Stimulated activated naive CD4-positive, alpha-beta T cell treated with Interleukin-2 at 50 U/mL for 16 hours (primary cell): ENCODE results near the gene CARD19.
"Not testable (repeated sequence)": the region's sequence is repeated elsewhere in the genome, so short reads cannot be mapped to it uniquely, and the experiment has no call there.

ENCODE experiments used
- DNase-seq: peaks from one replicate; lab custom pipeline; 2025; lab: John Stamatoyannopoulos, UW

CARD19 gene

GRCh38 chr9:93088656-93089015, 7.4 kb upstream of the CARD19 start:
- DNase-seq: no peak

DNA sequence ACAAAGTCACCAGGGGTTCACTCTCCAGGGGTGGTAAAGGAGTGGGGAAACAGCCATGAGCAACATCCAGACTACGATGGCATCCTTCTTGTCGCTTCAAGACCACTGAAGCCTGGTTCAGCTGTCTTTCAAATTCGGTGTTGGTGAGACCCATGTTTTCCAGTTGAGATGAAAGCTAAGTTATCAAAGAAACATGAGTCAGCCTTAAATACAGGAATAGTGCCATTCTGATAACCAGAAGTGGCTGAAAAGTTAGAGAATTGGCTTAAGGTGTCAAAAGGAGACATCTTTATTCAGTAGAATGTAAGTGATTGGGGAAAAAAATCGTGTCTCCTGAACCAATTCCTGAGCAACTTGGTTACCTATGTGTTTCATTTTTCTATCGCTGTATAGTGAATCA, 7.0 kb upstream of the CARD19 start:
- DNase-seq: no peak

DNA sequence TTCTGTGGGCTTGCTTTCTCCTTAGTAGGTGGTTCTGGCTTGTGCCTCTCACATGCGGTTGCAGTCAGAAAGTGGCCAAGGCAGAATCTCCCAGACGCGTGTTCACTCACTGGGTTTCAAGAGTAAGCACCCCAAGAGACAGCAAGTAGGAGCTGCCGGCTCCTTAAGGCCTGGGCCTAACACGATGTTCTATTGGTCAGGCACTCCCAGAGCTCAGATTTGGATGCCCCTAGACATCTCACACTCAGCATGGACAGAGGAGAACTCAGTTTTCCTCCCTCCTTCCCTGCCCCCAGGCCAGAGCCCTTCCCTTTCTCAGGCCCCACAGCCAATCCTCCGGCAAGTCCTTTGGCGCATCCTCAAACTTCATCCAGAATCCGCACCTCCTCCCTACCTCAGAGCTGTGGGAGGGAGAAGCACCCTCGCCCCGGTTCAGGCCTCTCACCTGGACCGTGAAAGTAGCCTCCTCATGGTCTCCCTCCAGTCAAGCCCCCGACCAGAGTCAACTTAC, 6.5 kb upstream of the CARD19 start:
- no peak for DNase-seq

- DNase-seq: no peak
Measured at GRCh38 chr9:93090091-93090655, 5.8 kb upstream of the CARD19 start.

GRCh38 chr9:93091056-93091452, 5.0 kb upstream of the CARD19 start:
- no peak for DNase-seq

DNA sequence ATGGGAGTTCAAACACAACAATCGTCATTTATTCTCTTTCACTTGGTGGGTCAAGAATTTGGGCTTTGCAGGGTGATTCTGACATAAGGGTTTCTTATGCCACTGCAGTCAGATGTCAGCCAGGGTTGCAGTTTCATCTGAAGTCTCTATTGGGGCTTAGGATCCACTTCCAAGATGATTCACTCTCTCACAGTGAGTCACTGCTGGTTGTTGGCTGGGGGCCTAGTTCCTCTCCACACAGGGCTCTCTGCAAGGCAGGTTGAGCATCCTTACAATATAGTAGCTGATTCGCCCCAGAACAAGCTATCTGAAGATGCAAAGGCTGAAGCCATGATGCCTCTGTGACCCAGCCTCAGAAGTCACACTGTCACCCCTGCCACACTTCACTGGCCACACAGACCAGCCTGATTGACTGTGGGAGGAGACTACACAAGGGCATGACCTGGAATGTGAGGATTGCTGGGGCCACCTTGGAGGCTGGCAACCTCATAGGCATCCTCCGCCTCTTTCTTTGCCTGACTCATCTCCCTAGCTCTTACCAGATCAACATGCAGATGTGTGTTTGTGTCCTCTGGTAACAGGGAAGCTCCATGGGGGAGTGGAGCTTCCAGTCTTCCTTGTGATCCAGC, 4.5 kb upstream of the CARD19 start:
- peak; percentile 56 for DNase-seq

DNA sequence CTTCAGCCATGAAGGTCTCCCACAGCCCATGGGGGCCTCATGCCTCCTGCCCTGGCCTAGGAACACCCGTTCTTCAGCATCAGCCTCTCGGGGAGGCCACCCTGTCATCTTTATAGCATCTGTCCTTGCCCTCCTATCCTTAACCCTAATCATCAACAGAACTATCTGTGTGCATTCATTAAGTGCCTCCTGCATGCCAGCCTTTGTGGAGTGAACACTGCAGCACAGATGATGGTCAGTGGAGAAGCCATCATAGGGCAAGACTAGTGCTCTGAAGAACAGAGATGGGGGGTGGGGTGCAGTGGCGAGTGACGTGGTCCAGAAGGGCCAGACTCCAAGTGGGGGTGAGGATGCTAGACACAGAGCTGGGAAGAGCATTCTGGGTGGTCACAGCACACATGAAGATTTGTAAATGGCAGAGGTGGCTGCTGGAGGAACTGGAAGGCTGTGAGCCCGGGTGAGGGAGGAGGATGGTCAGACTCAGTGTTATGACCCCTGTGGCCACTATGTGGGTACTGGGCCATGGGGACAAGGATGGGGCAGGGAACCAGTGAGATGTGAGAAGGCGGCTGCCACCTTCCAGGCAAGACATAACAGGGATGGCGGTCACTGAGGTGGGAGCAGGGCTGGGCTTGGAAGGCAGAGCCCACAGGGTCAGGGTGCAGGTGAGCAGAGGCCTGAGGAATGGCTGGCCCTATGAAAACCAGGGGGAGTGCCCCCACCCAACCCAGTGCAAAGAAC, 3.6 kb upstream of the CARD19 start:
- no peak for DNase-seq

DNA sequence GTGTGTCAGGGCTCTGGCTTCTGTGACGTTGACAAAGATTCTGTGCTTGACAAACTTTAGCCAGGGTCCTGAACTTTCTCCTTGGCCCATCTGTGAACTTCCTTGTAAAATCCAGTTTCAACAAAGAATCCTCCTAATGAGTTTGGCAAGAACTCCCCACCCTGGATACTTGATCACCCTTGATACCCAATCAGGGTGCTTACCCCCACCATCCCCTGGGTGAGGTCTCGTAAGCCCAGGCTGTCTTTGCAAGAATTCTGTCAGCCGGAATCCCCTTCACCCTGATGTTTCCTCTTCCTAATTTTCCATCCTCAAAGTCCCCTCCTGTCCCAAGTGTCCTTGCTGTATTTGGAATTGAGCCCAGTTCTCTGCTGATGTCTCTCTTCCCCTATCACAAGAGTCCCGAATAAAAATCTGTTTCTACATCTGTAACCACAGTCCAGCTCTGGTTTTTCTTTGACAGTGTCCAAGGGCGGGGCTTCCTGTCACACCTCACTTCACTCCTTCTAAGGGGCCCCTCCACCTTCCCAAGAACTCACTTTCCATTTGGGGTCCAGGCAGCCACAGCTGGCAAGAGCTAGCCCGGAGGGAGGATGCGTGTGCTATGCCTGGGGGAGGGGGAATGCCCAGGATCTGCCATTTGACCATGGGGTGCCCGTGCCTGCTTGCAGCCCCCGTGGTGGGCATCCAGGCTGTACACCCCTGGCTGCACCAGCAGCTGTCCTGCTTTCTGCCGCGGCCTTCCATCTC, 2.7 kb upstream of the CARD19 start:
- DNase-seq: no peak

DNA sequence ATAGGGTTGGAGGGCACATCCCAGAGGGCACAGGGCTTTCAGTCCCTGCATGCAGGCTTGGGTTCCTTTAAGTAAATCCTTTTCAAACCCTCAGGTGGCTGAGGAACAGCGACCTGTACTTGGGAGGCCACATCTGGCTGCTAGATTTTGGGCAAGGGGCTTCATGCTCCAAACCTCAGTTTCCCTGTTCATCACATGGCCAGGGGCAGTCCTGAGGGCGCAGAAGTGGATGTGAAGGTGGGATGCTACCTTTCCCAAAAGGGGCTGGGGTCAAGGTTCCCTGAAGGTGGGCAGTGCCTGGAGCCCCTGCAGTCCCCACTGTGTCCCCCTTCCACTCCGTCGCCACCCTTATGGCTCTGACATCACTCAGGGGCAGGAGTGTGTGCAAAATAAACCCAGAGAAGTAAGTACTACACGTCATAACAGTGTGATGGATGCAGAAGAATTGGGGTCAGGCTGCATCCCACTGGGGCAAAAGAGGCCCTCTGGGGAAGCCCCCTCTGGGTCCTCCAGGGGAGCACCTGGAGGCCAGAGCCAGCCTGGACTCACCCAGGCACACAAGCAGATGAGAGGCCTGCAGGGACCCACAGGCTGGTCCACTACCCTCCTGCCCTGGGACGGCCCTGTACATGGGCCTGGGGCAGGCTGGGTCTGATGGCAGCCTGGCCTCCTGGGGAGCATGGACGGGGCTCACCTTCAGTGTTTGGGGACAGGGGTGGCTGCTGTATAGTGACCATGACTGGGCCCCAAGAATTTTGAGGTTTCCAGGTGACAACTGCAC, 1.9 kb upstream of the CARD19 start:
- DNase-seq: no peak

- DNase-seq: no peak
Measured at GRCh38 chr9:93094658-93095204, 1.3 kb upstream of the CARD19 start.

DNA sequence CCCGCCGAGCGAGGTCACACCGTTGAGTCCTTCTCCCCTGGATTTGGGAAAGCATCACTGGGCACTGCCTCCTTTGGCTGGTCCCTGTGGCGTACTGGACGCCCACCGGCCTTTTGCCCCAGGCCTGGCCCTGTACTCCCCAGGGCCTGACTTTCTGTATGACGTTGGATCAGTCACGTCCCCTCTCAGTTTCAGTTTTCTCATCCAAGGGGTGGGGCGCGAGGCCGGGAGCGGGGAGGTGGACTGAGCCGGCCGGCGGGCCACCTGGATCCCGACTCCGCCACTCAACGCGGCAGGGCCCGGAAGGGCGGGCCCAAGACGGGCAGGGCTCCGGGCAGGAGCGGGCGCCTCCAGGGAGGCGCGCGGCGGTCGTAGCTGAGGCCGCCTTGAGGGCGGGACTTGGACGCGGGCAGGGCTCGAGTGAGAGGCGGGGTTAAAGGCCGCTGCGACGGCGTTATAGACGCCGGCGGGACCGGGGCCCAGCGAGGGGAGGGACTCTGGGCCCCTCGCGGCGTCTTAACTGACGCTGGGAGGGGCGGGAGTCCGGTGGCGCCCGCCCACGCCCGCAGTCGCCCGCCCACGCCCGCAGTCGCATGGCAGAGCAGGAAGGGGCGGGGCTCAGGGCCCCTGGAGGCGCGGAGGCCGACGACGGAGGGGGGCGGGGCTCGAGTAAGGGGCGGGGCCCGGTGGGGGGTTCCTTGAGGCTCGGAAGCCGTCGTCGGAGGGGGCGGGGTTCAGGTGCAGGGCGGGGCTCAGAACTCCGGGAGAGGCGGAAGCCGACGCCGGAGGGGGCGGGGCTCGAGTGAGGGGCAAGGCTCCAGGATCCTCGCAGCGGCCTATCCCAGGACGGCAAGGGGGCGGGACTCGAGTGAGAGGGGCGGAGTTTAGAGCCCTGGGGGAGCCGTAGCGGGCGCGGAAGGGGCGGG, 549 bp upstream of the CARD19 start:
- peak; percentile 100 for DNase-seq

- DNase-seq: no peak
Measured at GRCh38 chr9:93096811-93097382, 880 bp downstream of the CARD19 start.

DNA sequence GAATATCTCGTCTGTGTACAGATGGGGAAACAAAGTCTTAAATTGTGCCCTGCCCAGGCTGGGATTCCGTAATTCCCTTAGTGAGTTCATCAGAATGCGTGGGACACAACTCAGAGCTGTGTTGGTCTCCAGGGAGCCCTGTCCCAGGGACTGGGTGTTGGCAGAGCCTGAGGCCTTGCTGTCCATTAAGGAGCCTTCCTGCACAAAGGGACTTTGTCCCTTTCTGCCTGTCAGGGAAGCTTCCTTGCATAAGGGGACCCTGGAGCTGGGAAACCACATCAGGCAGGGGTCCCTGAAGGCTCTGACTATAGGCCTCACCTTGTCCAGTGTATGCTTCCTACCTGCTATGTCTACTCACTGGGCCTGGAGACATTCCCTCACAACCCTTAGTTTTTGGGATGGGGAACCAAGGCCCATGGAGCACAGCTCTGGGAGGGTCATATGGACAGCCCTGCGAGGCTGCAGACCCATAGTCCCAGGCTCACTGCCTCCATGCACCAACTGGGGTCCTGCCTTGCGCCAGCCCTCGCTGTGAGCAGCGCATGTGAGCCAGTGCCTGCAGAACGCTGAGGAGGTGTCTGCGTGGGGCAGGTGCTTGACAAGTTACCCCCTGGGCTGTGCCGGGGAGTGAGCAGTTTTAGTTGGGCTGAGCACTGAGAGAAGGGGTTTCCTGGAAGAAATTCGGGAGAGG, 1.6 kb downstream of the CARD19 start:
- no peak for DNase-seq

DNA sequence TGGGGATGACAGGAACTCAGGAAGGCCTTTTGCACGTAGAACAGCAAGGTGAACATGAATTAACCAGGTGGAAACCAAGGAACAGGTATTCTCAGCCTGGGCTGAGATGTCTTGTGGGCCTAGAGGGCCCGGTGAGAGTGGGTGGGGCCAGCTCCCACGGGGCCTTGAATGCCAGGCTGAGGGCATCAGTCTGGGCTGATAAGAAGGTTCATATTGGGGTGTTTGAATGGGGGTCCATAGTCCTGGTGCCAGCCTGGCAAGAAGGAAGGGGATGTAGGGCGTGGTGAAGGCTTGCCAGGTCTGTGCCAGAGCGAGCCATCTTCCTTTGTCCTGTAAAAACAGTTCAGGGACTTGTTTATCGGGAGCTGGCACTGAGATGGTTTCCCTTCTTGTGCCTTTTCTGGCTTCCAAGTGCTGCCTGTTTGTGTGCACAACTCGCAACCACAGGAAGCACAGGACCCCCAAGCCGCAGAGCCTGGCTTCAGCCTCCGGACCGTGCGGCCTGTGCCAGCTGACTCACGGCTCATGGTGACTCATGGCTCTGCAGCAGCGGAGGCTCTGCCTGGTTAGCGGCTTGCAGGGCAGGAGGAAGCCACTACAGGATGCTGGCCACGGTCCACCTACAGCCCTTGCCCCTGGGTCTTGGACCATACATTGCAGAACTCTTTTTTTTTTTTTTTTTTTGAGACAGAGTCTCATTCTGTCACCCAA, 2.4 kb downstream of the CARD19 start:
- DNase-seq: peak; percentile 60

- DNase-seq: no peak
Measured at GRCh38 chr9:93099551-93100275, 3.7 kb downstream of the CARD19 start.

DNA sequence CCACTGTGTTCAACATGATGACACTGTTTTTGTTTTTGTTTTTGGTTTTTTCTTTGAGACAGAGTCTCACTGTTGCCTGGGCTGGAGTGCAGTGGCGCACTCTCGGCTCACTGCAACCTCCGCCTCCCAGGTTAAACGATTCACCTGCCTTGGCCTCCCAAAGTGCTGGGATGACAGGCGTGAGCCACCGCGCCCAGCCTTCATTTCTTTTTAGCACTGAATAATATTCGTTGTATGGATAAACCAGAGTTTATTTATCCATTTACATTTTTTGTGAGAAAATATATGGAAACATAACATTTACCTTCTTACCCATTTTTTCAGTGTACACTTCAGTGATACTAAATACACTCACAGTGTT, 4.2 kb downstream of the CARD19 start:
- DNase-seq: no peak

DNA sequence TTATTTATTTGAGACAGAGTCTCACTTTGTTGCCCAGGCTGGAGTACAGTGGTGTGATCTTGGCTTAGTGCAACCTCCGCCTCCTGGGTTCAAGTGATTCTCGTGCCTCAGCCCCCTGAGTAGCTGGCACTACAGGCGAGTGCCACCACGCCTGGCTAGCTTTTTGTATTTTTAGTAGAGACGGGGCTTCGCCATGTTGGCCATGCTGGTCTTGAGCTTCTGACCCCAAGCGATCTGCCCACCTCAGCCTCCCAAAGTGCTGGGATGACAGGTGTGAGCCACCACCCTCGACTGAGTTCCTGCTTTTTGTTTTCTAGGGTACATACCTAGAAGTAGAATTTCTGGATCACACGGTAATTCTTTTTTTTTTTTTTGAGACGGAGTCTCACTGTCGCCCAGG, 5.1 kb downstream of the CARD19 start:
- not testable (repeated sequence) for DNase-seq

DNA sequence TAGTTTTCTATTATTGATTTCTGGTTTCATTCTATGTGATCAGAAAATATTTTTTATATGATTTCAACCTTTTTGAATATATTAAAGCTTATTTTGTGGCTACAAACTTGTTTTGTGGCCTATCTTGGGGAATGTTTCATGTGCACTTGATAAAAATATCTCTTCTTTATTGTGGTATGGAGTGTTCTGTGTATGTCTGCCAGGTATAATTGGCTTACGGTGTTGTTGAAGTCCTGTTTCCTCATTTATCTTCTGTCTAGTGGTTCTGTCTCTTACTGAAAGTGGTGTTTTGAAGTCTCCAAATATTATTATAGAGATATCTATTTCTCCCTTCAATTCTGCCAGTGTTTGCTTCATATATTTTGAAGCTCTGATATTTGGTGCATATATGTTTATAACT, 9.6 kb downstream of the CARD19 start:
- DNase-seq: no peak
